Suppressor macrophage (primary cell): ENCODE measurements around the gene TRIO.

Experiments used
- DNase-seq, 4 experiments: peaks; one replicate each; pipeline ENCODE4 v3.0.0-alpha.2; 2020 to 2022

TRIO gene

DNA sequence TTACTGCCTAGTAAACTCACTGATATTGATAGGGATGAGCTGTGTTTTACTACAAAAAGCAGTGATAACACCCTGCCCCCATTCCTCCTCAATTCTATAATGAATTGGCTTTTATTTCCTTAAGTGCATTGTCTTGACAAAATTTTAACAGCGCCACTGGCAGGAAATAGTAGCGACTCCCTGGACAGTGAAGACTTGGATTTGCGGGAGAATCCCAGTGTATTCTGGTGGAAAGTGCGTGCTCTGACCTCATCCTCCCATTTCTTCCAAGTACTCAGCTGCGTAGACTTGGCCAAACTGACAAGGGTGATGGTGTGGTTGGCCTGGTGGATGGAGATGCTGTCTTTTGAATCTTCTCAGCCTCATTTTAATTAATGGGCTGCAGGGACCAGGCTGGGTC, 5.3 kb downstream of the TRIO start:
- DNase-seq: no peak

DNA sequence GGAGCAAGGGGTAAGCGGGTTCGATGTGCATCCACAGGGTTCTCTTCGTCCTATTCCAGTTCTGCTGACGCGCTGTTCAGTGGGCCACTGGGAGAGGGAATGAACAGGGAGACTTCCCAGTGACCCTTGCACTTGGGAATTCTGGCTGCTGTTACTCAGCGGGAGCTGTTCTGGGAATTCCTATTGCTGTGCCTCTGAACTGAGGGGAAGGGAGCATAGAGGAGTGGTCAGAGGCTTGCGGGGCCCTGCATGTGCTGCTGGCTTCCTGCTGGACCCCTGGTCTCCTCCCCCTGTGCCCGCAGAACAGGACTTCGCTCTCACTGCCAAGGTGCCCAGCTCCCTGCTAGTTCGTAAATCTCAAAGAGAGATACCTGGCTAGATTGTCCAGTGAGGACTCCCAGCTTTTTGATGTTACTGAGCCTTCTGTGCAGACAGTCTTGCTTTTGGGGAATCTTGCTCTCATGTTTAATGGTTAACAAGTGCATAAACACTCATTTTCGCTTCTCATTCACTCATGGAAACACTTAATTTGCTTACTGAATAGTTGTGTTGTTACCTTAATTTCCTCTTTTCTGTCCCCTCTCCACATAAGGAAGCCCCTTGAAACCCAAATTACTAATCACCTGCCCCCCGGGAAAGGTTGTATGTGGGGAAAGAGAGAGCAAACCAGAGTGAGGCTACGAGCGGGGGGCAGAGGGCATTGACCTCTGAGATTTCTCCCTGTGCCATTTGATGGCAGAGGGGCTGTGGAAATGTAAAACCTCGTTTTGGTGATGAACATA, 5.9 kb downstream of the TRIO start:
- no peak for DNase-seq

DNA sequence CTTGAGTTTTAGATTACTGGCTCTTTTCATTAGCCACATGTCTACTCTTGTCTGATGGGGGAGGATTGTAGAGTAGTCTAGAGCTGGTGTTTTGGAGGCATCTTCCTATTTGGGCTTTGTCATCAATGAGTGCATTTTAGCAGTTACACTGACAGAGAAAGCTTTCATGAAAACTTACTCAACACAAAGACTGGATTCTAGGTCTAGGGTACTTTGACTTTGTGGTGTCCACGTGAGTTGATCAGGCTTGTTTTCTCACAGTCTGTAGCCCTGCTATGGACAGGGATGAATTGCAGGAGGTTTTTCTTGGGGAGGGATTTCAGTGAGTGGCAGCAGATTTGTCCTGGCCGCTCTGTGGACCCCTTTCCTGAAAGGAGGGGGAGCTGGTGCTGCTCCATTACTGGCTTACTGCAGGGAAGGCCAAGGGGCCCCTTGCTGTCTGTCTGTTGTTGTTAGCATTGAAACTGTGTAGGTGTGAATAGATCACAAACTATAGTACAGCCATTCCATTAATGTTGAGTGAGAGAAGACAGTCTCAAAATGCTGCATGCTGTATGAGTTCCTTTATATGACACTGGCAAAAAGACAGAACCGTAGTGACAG, 6.6 kb downstream of the TRIO start:
- no peak for DNase-seq

DNA sequence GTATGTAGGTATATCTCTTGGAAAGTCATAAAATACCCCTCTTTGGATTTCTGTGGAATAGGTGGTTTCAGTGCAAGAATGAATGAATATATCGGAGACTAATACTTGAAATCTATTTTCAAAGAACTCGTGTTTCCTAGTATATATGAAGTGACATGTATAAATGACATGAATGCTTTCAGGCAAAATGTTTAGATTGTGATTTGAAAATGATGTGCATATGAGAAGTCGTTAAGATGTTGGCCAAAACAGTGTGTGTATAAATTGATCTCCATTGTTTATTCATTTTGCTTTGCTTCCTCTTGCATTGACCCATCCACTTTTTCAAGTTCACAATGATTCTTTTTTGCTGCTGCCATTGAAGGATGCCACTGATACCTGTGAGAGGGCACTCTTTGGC, 8.3 kb downstream of the TRIO start:
- DNase-seq: no peak

DNA sequence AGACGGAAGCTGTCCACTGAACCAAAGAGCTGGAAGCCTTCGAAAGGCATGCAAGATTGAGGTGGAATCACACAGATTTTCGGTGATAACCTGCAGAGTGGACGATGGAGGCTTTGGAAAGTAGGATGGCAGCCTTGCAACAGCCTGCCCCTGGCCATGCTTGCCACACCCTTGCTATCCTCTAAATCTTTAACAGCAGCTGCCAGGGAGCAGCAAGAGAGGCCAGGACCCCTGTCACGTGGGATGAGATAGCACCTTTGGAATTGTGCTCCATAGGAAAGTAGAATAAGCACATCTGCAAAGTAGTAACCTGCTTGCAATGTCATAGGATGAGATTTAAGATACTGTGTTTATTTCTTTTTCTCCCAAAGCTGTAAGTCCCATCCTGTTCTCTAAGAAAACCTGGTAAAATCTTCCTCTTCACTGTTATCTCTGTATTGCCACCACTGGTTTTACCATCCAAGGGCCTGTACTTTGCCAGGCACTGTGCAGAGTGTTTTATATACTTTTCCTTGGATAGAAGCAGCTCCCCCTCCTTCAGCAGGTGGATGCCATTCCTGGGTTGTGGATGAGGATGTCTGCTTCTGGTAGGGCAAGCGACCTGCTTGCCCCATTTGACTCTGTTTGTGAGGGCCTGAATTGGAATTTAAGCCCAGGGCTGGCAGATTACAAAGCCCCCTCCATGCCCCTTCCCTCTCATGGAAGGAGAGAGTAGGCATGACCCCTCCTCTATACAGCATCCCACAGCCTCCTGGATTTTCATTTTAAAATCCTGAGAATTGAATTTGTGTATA, 10.1 kb downstream of the TRIO start:
- no peak for DNase-seq

DNA sequence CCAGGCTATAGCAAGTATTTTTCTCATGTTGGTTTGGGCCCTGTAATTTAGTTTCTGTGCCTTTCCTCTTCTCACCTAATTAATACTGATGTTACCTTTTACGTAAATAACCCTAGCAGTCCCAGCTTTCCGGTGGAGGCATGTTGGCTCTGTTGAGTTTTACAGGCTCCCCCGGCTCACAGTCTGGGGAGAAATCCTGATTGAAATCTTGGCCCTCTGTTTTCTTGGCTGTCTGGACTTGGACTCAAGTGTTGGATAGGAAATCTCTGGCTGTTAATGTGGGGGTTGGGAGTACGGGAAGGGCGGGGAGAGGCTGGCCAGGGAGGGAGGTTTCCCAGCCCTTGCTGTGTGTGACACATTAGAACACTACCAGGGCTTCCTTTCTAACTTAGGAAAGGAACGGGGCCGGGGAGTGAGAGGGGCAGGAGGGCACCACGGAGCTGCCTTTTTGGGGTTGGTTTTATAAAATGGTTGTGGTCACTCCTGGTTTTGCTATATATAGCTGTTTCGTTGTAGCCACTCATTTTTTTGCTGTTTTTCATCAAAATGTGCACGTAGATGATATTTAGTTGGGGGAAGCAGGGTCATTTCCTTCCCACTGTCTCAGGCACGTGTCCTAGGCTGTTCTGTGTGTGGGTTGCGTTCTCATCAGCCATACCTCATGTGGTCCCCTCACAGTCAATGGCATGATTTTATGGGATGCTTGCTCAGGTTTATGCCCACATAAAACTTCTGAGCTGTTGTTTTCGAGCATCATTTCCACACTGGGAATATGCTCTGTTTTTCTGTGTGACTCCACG, 11.0 kb downstream of the TRIO start:
- DNase-seq: peak; percentile 38 to 70 (median 52)

DNA sequence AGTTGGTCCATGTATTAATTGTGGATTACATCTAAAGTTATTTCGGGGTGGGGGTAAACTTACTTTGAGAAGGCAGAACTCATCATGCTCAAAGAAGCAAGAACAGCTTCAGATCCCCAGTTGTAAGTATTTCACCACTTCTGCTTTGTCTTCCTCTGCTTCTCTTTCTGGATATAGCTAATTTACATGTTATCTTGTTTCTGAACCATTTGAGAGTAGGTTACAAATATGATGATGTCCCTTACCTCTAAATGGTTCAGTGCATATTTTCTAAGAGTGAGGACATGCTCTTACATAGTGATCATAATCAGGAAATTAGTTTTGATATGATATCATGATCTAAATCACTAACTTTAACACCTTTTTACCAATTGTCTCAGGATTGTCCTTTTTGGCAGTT, 11.9 kb downstream of the TRIO start:
- DNase-seq: peak in 3 of 4 experiments; percentile 27 to 58 (median 52)

DNA sequence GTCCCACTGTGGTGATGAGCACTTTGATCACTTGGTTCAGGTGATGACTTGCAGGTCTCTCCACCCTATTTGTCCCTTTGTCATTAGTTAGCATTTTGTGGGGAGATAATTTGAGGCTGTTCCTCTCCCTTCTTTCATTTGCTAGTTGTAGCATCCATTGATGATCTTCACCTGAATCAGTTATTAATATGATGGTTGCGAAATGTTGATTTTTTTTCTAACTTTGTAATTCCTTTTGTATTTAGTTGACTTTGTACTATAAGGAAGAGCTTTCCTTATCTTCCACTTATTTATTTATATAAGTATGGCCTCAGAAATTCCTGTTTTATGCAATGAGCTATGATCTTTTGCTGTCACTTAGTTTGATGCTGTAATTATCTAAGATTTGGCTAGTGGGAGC, 12.6 kb downstream of the TRIO start:
- DNase-seq: no peak

DNA sequence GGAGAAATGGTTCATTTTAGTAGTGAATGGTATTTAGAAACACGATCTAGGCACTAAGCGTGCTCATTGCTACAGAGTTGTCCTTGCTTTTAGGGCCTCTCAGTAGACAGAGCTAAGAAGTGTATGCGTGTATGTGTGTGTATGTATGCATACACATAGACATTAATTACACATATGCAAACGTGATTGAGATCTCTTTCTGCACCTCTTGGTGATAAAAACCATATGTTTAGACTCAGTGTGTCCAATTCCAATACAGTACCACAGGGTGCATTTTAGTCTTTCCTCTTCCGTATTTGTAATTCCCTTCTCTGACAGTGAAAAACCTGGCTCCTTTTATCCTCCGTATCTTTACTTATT, 13.1 kb downstream of the TRIO start:
- no peak for DNase-seq

DNA sequence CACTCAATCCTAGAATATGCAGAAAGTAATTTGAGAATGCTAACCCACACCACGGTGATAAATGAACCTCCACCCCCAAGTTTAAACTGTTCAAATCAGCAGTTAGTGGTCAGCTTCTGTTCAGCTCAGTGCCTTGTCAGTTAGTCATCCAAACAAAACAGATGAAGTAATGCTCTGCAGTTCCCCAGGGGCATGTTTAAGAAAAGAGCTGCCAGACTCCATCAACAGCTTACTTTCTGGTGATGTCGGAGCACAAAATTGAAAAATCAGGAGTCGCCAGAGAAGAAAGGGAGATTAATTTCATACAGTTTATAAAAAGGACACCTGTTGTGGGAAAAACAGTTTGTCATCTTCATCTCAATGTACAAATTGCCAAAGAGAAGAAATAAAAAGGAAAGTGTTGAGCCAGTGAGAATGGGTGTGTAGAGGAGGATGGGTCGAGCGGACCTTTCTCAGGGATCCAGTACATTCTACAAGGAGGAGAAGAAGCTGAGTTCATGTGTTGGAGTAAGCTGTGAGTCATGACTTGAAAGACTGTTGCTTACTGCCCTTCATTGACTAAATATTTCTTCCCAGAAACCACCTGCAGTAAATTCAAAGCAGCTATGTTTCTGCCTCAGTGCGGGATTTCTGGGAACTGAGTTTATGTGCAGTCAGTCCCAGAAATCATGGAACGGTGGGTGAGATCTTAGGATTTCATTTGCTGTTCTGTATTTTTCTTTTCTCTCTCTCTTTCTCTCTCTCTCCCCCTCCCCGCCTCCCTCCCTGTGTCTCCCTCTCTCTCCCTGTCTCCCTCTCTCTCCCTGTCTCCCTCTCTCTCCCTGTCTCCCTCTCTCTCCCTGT, 13.7 kb downstream of the TRIO start:
- DNase-seq: peak; percentile 54 to 74 (median 64)

DNA sequence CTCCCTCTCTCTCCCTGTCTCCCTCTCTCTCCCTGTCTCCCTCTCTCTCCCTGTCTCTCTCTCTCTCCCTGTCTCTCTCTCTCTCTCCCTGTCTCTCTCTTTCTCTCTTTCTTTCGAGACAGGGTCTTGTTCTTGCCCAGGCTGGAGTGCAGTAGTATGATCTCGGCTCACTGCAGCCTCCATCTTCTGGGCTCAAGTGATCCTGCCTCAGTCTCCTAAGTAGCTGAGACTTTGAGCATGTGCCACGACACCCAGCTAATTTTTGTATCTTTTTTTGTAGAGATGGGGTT, 14.3 kb downstream of the TRIO start:
- no peak for DNase-seq

DNA sequence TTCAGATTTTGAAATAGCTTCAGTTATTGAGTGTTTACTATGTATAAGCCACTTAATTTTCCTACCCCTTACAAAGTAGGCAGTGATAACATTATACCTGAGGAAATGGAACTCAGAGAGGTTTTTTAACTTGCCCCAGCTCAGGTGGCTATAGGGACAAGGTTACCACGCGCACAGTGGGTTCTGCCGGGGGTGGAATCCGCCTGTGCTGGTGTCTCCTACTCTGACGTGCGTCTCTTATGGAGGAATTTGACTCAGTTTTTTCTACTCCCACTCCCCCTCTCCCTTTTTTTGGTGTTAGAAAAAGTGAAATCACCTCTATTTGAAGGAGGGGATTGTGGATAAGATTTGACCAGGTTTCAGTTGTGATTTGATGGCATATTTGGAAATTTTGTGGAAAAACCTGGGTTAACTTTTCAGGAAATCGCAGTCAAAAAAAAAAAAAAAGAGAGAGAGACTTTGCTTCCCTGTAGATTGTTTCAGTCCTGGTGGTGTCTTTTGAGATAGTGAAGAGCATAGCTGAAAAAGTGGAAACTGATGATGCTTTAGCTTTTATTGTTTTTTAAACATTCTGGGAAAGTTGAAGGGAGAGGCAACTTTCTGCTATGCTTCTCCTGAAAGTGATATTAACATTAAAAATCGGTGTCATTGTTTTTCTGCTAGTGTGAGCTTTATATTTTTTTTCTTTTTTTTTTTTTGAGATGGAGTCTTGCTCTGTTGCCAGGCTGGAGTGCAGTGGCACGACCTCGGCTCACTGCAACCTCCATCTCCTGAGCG, 15.9 kb downstream of the TRIO start:
- DNase-seq: no peak

DNA sequence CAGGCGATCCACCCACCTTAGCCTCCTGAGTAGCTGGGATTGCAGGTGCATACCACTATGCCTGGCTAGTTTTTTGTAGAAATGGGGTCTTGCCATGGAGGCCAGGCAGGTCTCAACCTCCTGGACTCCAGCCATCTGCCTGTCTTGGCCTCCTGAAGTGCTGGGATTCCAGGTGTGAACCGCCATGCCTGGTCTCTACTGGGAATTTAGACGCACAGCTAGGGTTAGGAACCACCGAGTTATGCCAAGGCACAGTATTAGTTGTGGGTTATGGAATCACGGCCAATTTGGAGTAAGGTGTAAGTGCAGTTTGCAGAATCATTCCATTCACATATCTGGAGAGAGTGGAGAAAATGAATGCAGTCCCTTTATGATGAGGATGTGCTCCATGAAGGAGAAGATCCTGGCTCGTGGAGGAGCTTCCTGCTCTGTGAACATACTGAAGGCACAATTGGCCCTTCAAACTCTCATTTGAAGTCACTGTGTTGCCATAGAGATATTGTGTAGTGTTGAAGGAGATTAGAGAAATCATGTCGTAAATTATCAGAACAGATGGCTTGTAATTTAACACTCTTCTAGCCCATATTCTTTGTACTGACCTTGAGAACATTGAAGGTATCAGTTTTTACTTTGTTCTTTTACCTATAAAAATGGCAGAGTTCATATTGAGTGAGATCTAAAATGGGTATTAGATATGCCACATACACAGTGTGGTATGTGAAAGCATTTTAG, 18.8 kb downstream of the TRIO start:
- DNase-seq: no peak

DNA sequence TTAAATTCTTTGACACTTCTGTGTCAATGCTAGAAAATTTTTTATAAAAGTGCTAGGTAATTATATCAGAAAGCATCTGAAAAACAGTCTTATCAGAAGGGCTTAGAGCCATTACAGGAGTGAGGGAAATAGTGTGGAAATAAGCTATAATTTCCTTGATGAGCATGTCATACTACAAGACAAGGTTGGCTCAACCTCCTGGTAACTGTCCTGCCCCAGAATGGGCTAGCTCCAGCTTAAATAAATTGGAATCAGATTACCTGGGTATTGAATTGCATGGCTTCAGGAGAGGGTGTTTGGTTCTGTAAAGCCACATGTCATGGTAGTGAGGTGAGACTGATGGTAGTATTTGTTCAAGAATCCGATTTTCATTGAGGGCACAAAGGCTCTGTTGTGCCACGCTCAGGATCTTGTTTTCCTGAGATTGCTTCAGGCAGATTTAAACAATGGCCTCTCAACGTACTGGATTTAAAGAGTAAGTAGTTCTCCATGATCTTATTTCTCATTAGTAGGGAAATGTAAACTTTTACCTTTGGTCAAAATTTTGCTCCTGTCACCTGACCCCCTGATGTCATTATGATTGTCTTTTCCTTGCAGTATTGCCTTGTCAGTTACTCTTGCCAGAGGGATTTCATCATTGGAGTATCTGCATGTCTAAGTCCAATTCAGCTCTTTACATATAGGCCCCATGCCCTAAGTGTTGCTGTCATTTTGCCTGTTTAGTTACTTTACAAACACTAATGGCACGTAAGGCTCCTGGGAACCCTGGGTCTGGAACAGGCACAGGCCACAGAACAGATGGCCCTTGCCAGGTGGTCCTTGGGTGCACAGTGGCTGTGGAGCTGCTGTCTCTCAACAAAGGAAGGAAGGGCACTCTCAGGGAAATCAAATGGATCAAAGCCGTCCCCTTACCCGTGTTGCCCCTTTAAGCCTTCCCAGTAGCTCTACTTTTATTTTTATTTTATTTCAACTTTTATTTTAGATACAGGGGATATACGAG, 21.3 kb downstream of the TRIO start:
- peak in 1 of 4 experiments; percentile 13 for DNase-seq

DNA sequence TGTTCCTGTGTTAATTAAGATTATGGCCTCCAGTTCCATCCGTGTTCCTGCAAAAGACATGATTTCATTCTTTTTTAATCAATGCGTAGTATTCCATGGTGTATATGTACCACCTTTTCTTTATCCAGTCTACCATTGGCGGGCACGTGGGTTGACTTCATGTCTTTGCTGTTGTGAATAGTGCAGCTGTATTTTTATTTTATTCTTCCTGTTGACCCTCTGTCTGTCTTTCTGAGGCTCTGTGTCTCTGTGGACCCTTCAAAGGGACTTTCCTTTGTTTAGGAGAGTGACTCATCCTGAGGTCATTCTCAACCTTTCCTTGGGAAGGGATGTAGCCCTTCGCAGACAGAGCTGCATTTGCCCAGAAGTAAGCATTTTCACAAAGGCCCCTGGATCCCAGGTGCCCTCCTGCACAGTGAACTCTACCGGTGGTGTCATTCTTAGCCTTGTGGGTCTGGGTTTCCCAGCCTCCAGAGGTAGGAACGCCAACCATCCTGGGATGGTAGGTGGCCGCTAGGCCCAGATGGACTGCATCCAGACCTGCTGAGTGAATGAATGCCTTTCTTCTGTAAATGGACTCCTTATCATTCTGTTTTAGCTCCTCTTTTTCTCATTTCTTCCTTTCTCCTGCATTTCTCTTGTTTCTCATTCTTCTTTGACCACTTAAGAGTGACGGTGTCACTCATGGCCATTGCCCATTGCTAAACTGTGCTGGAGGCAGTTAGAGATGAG, 22.4 kb downstream of the TRIO start:
- DNase-seq: peak in 3 of 4 experiments; percentile 27 to 44 (median 35)

DNA sequence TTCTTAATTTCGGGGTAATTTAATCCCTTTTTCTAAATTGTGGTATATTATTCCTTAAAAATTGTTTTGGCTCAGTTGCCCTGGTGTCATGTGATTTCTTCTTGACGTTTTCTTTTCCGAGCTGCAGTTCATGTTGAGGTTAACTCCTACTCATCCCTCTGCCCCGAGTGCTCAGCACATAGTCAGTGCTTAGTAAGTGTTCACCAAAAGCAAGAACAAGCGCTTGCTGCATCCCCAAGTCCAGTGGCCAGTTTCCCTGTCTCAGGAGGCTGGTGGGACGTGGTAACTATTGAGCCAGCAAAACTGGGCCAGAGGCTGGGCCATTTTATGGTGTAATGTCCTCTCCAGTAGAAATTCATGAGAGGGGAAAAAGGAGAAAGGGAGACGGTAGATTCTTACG, 23.3 kb downstream of the TRIO start:
- peak; percentile 35 to 68 (median 58) for DNase-seq

DNA sequence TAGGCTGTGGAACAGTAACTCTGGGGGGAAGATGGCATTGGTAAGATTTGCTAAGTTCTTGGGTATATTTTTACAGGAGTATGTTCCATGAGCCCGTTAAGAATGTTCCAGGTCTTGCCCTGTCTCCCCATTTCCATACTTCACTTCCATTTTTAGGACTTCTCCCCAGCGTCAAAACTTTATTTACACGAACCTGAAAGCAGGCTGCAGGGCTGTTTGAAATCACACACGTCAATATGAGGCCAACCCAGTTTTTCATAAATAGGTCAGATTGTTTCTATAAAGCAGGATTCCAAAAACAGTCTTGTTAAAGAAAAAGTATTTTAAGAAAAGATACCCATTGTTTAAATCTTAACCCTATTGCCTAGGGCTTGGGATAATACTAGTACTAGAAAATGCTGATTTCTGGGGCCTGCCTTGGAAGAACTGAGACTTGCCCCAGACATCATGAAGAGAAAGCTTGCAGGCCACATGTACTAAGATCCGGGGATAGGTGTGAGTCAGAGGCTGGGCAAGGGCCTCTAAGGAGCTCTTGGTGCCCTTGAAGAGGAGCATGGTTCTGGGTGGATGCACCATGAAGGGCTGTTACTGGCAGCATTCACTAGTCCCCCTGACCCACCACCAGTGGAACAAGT, 24.2 kb downstream of the TRIO start:
- DNase-seq: peak in 1 of 4 experiments; percentile 35
